CD4-positive, alpha-beta T cell treated with Interleukin-15 for 1 hour (primary cell): ENCODE data around the gene GRIK1.

Source experiments
- DNase-seq: peaks from one replicate; pipeline ENCODE4 v3.0.0-alpha.2; 2020

Gene GRIK1

GRCh38 chr21:29711236-29711635 is 228.6 kb downstream of the GRIK1 start:
- no peak for DNase-seq

- DNase-seq = no peak
These were observed 229.3 kb downstream of the GRIK1 start for GRCh38 chr21:29710498-29710897.

- DNase-seq = no peak
These were observed 231.4 kb downstream of the GRIK1 start for GRCh38 chr21:29708401-29708800.

GRCh38 chr21:29704719-29705118 is 235.1 kb downstream of the GRIK1 start:
- no peak for DNase-seq

- no peak for DNase-seq
These were observed 238.1 kb downstream of the GRIK1 start for GRCh38 chr21:29701676-29702075.

GRCh38 chr21:29697555-29698193 is 242.1 kb downstream of the GRIK1 start:
- DNase-seq = no peak

- no peak for DNase-seq
These were observed 242.9 kb downstream of the GRIK1 start for GRCh38 chr21:29696937-29697336.

- no peak for DNase-seq
These were observed 247.9 kb downstream of the GRIK1 start for GRCh38 chr21:29691616-29692491.

- DNase-seq = no peak
These were observed 250.0 kb downstream of the GRIK1 start for GRCh38 chr21:29689753-29690152.

- DNase-seq = no peak
These were observed 255.7 kb downstream of the GRIK1 start for GRCh38 chr21:29684106-29684505.

- no peak for DNase-seq
These were observed 257.0 kb downstream of the GRIK1 start for GRCh38 chr21:29682800-29683199.

- DNase-seq = no peak
These were observed 259.5 kb downstream of the GRIK1 start for GRCh38 chr21:29680273-29680672.

GRCh38 chr21:29678626-29679025 is 261.2 kb downstream of the GRIK1 start:
- DNase-seq = no peak

GRCh38 chr21:29677326-29677725 is 262.5 kb downstream of the GRIK1 start:
- DNase-seq = no peak

GRCh38 chr21:29676395-29676794 is 263.4 kb downstream of the GRIK1 start:
- no peak for DNase-seq

- no peak for DNase-seq
These were observed 264.3 kb downstream of the GRIK1 start for GRCh38 chr21:29675451-29675850.

- no peak for DNase-seq
These were observed 265.5 kb downstream of the GRIK1 start for GRCh38 chr21:29674343-29674742.

- DNase-seq = no peak
These were observed 266.6 kb downstream of the GRIK1 start for GRCh38 chr21:29673096-29673610.

- no peak for DNase-seq
These were observed 268.1 kb downstream of the GRIK1 start for GRCh38 chr21:29671728-29672127.

- no peak for DNase-seq
These were observed 269.6 kb downstream of the GRIK1 start for GRCh38 chr21:29670228-29670627.

GRCh38 chr21:29669416-29669815 is 270.4 kb downstream of the GRIK1 start:
- DNase-seq = no peak

- DNase-seq = no peak
These were observed 272.1 kb downstream of the GRIK1 start for GRCh38 chr21:29667651-29668050.

GRCh38 chr21:29664615-29665014 is 275.2 kb downstream of the GRIK1 start:
- no peak for DNase-seq
